ENCODE results near the gene PID1.

DNA sequence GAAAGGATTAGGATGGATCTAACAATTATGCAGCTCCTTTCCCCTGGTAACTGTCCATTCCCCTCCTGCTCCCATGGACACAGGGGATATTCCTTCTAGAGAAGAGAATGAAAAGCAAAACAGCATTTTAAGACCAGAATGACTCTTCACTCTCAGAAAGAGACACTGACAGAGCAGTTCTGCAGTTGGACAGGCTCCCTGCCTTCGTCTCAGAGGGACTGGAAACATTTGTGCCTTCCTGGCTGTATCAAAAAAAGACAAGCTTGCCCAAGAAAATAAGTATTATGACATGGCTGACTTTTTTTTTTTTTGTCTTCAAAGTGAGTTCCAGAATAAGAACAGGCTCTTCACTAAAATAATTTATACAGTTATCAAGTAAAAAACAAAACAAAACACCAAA, 9.5 kb downstream of the PID1 start:
- TF ChIP-seq POLR2A (IDR thresholded peaks at IDR 0.05; ENCODE audit: low read length) = no peak
- TF ChIP-seq GATA1 (IDR thresholded peaks at IDR 0.05; ENCODE audit: low read depth, low read length) = no peak
